Epithelial cell of proximal tubule (primary cell): ENCODE data around the gene SHD. TPM values are rescaled to one million over a fixed set of nuclear protein-coding genes. Genes with fewer than 3 reads are reported as not detected.
"Not testable (repeated sequence)": the region's sequence is repeated elsewhere in the genome, so short reads cannot be mapped to it uniquely, and the experiment has no call there.

Experiments used
- DNase-seq: peaks from one replicate; pipeline ENCODE4 v3.0.0-alpha.2; 2011; ENCODE audit warnings: low read depth
- H3K4me3 ChIP-seq: 2 replicates; pipeline ENCODE4 v1.5.1; 2011; ENCODE audit warnings: low read depth, mild to moderate bottlenecking, low read length
- CTCF ChIP-seq: conservative IDR thresholded peaks from 2 replicates; pipeline ENCODE4 v1.5.1; 2012; ENCODE audit warnings: low read depth, mild to moderate bottlenecking, low read length
- total RNA-seq: library from RNA; depleted of rRNA; stranded (reverse); fragments of >200 nt; gene quantifications from 2 replicates; pipeline ENCODE4 v1.2.3, GENCODE V29; 2015

Gene SHD
- not detected in 2 replicates for total RNA-seq

- DNase-seq, result no peak
- no peak within 1 kb of the TSS for H3K4me3 ChIP-seq
- TF ChIP-seq CTCF, result no peak
These were observed at the start of gene SHD for GRCh38 chr19:4278419-4279266. Gene SHD, plus strand, starts transcription at chr19:4279266. Its CDS starts 798 bp downstream, at chr19:4280064.

- DNase-seq, H3K4me3 ChIP-seq: not testable (repeated sequence)
These were observed 48.8 kb upstream of the SHD start for GRCh38 chr19:4230237-4230636.

- not testable (repeated sequence) for H3K4me3 ChIP-seq, DNase-seq
These were observed 47.5 kb upstream of the SHD start for GRCh38 chr19:4231521-4231920.

- DNase-seq, H3K4me3 ChIP-seq: not testable (repeated sequence)
These were observed 46.9 kb upstream of the SHD start for GRCh38 chr19:4232139-4232538.

- H3K4me3 ChIP-seq, result no peak overlapping the region
- DNase-seq, result no peak
- no peak for TF ChIP-seq CTCF
These were observed 46.3 kb upstream of the SHD start for GRCh38 chr19:4232614-4233281.

- H3K4me3 ChIP-seq, result no peak overlapping the region
- peak; percentile 88 for TF ChIP-seq CTCF
- DNase-seq, result no peak
These were observed 45.7 kb upstream of the SHD start for GRCh38 chr19:4233282-4233853.

- H3K4me3 ChIP-seq, result no peak overlapping the region
- no peak for DNase-seq
- no peak for TF ChIP-seq CTCF
These were observed 44.8 kb upstream of the SHD start for GRCh38 chr19:4234142-4234861.

- DNase-seq, result no peak
- TF ChIP-seq CTCF, result no peak
- no peak overlapping the region for H3K4me3 ChIP-seq
These were observed 44.2 kb upstream of the SHD start for GRCh38 chr19:4234862-4235201.

- H3K4me3 ChIP-seq, DNase-seq: not testable (repeated sequence)
These were observed 41.6 kb upstream of the SHD start for GRCh38 chr19:4237510-4237909.
